SK-N-SH treated with all-trans-retinoic acid at 6 μM for 48 hours (cell line): ENCODE results near the gene IRAG1.

Experiments
- ATAC-seq: fragments of 200-7000 bp; cut with Tn5 transposase; 3 replicates; pipeline ENCODE4 v1.9.1; 2020; ENCODE audit warnings: mild to moderate bottlenecking, moderate library complexity
- BACH2 ChIP-seq: fragments of 250-450 bp; sonication (Bioruptor Pico); IDR thresholded peaks from 2 replicates; pipeline ENCODE4 v1.9.0; 2021; ENCODE audit warnings: mild to moderate bottlenecking, borderline replicate concordance
- CSDC2 ChIP-seq: fragments of 250-450 bp; sonication (Bioruptor Pico); IDR thresholded peaks from 2 replicates; pipeline ENCODE4 v1.5.0; 2020; ENCODE audit warnings: mild to moderate bottlenecking, moderate library complexity
- ESRRG ChIP-seq: fragments of 250-450 bp; sonication (Bioruptor Pico); IDR thresholded peaks from 2 replicates; pipeline ENCODE4 v1.6.1; 2021; ENCODE audit warnings: mild to moderate bottlenecking
- GLIS3 ChIP-seq: fragments of 250-450 bp; sonication (Bioruptor Pico); IDR thresholded peaks from 2 replicates; pipeline ENCODE4 v1.5.0; 2020; ENCODE audit warnings: mild to moderate bottlenecking, moderate library complexity
- ISL1 ChIP-seq: fragments of 250-450 bp; sonication (Bioruptor Pico); IDR thresholded peaks from 2 replicates; pipeline ENCODE4 v2.1.2; 2022; ENCODE audit warnings: mild to moderate bottlenecking, moderate library complexity
- OSR1 ChIP-seq: fragments of 250-450 bp; sonication (Bioruptor Pico); IDR thresholded peaks from 2 replicates; pipeline ENCODE4 v1.8.0; 2022; ENCODE audit warnings: moderate library complexity, mild to moderate bottlenecking, inconsistent platforms
- RARB ChIP-seq: fragments of 250-450 bp; sonication (Bioruptor Pico); IDR thresholded peaks from 2 replicates; pipeline ENCODE4 v1.8.0; 2021; ENCODE audit warnings: mild to moderate bottlenecking, moderate library complexity
- SNAI2 ChIP-seq: fragments of 250-450 bp; sonication (Bioruptor Pico); IDR thresholded peaks from 2 replicates; pipeline ENCODE4 v1.5.0; 2020; ENCODE audit warnings: mild to moderate bottlenecking, moderate library complexity
- TCF4 ChIP-seq: fragments of 250-450 bp; sonication (Bioruptor Pico); IDR thresholded peaks from 2 replicates; pipeline ENCODE4 v1.8.0; 2021; ENCODE audit warnings: mild to moderate bottlenecking, moderate library complexity, borderline replicate concordance
- TOX ChIP-seq: fragments of 250-450 bp; sonication (Bioruptor Pico); IDR thresholded peaks from 2 replicates; pipeline ENCODE4 v1.8.0; 2021; ENCODE audit warnings: mild to moderate bottlenecking, moderate library complexity, borderline replicate concordance
- ZC3H10 ChIP-seq: fragments of 250-450 bp; sonication (Bioruptor Pico); IDR thresholded peaks from 2 replicates; pipeline ENCODE4 v1.5.1; 2021; ENCODE audit warnings: mild to moderate bottlenecking, moderate library complexity
- ZFP3 ChIP-seq: fragments of 250-450 bp; sonication (Bioruptor Pico); IDR thresholded peaks from 2 replicates; pipeline ENCODE4 v1.5.0; 2020; ENCODE audit warnings: mild to moderate bottlenecking, moderate library complexity
- ZFP30 ChIP-seq: fragments of 450-650 bp; formaldehyde crosslinking; IDR thresholded peaks from 2 replicates; pipeline ENCODE4 v1.5.0; 2022; ENCODE audit warnings: mild to moderate bottlenecking, moderate library complexity
- ZNF565 ChIP-seq: fragments of 450-650 bp; formaldehyde crosslinking; conservative IDR thresholded peaks from 2 replicates; pipeline ENCODE4 v1.5.0; 2020; ENCODE audit warnings: low read depth, mild to moderate bottlenecking, moderate library complexity
- ZNF70 ChIP-seq: fragments of 450-650 bp; formaldehyde crosslinking; IDR thresholded peaks from 2 replicates; pipeline ENCODE4 v1.5.0; 2020; ENCODE audit warnings: mild to moderate bottlenecking, moderate library complexity
- ZNF8 ChIP-seq: fragments of 450-650 bp; formaldehyde crosslinking; IDR thresholded peaks from 2 replicates; pipeline ENCODE4 v1.5.0; 2020; ENCODE audit warnings: mild to moderate bottlenecking, moderate library complexity
- TF ChIP-seq, protein P1 (sequence below): fragments of 250-450 bp; sonication (Bioruptor Pico); IDR thresholded peaks from 2 replicates; pipeline ENCODE4 v1.8.0; 2021; ENCODE audit warnings: low read depth, mild to moderate bottlenecking, moderate library complexity, borderline replicate concordance
- TF ChIP-seq, protein P2 (sequence below): fragments of 250-450 bp; sonication (Bioruptor Pico); IDR thresholded peaks from 2 replicates; pipeline ENCODE4 v1.8.0; 2020; ENCODE audit warnings: mild to moderate bottlenecking, moderate library complexity, borderline replicate concordance
- TF ChIP-seq, protein P3 (sequence below): fragments of 250-450 bp; sonication (Bioruptor Pico); IDR thresholded peaks from 2 replicates; pipeline ENCODE4 v1.5.1; 2020; ENCODE audit warnings: low read depth, mild to moderate bottlenecking, moderate library complexity
- TF ChIP-seq, protein P4 (sequence below): fragments of 250-450 bp; sonication (Bioruptor Pico); IDR thresholded peaks from 2 replicates; pipeline ENCODE4 v1.5.0; 2020; ENCODE audit warnings: mild to moderate bottlenecking, moderate library complexity

The IRAG1 gene

DNA sequence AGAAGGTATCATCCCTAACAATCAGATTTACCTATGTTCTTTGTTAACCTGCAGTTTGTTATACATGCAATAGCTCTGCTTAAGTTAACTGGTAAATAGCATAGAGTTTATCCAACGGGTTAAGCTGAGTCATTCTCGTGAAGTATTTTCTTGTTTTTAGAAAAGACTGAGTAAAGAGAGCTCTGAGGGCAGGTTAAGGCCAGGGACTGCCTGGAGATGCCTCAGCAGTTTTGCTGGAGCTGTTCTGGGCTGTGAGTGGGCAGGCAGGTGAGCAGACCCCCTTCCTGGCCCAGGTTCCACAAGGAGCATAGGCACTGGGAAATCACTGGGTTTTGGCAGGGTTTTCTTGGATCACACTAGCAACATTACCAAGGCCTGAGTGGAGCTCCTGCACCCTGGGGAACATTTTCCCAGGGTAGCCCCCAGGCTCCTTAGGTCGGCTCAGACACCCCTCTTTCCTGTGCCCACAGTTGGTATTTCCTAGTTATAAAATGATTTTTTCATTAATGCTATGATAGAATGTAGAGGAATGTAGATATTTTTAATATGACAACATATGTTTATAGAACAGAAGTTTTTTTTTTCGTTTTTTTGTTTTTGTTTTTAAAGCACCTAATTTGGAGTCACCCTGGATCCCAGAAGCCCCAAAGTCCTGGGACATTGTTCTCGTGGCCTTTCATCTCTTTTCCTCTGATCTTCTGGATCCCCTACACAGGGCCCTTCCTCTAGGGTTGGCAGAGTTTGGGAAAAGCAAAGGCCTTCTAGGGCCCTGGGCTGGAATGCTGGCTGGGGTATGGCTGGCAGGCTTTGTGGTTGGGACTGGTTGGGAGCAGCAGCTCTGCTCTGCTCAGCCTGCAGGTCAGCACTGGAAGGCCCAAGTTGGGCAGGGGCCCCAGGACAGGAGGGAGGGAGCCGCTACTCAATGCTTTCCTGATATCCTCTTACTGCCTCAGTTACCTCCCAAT is 26.7 kb downstream of the IRAG1 start (continued):
- TF ChIP-seq, protein P1, sequence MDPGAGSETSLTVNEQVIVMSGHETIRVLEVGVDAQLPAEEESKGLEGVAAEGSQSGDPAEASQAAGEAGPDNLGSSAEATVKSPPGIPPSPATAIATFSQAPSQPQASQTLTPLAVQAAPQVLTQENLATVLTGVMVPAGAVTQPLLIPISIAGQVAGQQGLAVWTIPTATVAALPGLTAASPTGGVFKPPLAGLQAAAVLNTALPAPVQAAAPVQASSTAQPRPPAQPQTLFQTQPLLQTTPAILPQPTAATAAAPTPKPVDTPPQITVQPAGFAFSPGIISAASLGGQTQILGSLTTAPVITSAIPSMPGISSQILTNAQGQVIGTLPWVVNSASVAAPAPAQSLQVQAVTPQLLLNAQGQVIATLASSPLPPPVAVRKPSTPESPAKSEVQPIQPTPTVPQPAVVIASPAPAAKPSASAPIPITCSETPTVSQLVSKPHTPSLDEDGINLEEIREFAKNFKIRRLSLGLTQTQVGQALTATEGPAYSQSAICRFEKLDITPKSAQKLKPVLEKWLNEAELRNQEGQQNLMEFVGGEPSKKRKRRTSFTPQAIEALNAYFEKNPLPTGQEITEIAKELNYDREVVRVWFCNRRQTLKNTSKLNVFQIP (CRISPR knock-in tag), result no peak
- TF ChIP-seq SNAI2 (no peak), ZNF8 (CRISPR knock-in tag) (no peak), CSDC2 (CRISPR knock-in tag) (no peak)

DNA sequence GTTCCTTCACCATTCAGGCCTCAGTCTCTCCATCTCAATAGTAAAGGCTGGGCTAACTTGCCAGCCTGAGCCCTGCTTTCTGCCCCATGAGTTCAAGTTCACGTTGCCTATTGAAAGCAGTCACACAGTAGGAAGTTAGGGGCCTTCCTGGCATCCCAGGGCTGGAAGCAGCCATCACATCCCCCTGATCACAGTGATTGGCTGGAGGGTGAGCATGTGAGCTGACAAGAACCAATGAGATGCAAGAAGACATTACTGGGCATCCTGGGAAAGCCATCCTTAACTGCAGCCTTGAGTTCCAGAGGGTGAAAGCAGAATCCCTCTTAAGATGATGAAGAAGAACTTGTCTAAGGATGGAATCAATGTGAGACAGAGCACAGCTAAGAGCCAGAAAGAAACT is 29.1 kb downstream of the IRAG1 start:
- ATAC-seq, result no peak
- TF ChIP-seq ZNF70 (CRISPR knock-in tag) (no peak), ZNF565 (no peak), ZFP3 (CRISPR knock-in tag) (no peak), TCF4 (CRISPR knock-in tag) (no peak), TOX (CRISPR knock-in tag) (no peak), OSR1 (CRISPR knock-in tag) (no peak), RARB (CRISPR knock-in tag) (no peak), SNAI2 (no peak), ZFP30 (CRISPR knock-in tag) (no peak), ISL1 (CRISPR knock-in tag) (no peak), ZNF8 (CRISPR knock-in tag) (no peak), BACH2 (CRISPR knock-in tag) (no peak), GLIS3 (no peak), ESRRG (CRISPR knock-in tag) (no peak), ZC3H10 (CRISPR knock-in tag) (no peak), CSDC2 (CRISPR knock-in tag) (no peak)
- TF ChIP-seq, protein P1 (CRISPR knock-in tag), result no peak
- TF ChIP-seq, protein P2, sequence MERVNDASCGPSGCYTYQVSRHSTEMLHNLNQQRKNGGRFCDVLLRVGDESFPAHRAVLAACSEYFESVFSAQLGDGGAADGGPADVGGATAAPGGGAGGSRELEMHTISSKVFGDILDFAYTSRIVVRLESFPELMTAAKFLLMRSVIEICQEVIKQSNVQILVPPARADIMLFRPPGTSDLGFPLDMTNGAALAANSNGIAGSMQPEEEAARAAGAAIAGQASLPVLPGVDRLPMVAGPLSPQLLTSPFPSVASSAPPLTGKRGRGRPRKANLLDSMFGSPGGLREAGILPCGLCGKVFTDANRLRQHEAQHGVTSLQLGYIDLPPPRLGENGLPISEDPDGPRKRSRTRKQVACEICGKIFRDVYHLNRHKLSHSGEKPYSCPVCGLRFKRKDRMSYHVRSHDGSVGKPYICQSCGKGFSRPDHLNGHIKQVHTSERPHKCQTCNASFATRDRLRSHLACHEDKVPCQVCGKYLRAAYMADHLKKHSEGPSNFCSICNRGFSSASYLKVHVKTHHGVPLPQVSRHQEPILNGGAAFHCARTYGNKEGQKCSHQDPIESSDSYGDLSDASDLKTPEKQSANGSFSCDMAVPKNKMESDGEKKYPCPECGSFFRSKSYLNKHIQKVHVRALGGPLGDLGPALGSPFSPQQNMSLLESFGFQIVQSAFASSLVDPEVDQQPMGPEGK (CRISPR knock-in tag), result no peak
- TF ChIP-seq, protein P3, sequence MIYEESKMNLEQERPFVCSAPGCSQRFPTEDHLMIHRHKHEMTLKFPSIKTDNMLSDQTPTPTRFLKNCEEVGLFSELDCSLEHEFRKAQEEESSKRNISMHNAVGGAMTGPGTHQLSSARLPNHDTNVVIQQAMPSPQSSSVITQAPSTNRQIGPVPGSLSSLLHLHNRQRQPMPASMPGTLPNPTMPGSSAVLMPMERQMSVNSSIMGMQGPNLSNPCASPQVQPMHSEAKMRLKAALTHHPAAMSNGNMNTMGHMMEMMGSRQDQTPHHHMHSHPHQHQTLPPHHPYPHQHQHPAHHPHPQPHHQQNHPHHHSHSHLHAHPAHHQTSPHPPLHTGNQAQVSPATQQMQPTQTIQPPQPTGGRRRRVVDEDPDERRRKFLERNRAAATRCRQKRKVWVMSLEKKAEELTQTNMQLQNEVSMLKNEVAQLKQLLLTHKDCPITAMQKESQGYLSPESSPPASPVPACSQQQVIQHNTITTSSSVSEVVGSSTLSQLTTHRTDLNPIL (CRISPR knock-in tag), result no peak

DNA sequence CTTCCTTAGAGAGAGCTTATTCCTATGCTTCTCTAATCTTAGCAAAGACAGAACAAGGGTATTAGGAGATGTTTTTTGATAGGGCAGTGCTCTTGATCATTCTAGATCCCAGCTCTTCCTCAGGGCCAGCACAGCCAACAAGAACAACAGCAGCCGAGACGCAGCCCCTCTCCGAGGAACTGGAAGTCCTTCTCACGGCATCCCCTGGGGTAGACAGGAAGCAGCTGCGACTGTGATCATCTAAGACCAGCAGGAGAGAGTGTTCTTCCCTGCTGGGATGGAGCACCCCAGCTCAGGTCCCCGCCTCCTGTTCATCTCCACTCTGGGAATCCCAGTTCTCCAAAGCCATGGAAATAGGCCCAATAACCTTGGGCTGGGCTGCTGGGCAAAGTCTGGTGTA is 29.6 kb downstream of the IRAG1 start:
- no peak for ATAC-seq
- TF ChIP-seq TCF4 (CRISPR knock-in tag), result no peak
- TF ChIP-seq, all 23 proteins: peak for 0

DNA sequence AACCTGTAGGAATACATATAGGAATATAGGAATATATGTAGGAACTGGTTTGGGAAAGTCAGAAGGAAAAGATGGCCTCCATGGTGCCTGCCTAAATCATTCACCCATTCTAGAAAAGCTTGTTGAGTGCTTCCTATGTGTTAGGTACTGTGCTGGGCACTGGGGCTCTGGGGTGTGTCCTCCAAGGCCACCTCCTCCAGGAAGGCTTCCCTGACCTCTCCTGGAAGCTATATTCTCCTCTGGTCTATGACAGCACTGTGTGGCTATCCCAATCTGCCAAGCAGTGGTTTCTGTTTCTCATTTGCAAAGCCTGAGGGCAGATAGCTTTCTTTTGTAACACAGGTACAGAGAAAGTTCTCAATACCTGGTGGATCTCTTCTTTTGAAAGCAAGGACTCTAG is 30.2 kb downstream of the IRAG1 start:
- ATAC-seq, result no peak
- TF ChIP-seq ZNF8 (CRISPR knock-in tag) (no peak), TOX (CRISPR knock-in tag) (no peak), OSR1 (CRISPR knock-in tag) (no peak), GLIS3 (no peak), TCF4 (CRISPR knock-in tag) (no peak), RARB (CRISPR knock-in tag) (no peak), ZFP30 (CRISPR knock-in tag) (no peak), ZNF70 (CRISPR knock-in tag) (no peak), SNAI2 (no peak), ISL1 (CRISPR knock-in tag) (no peak), CSDC2 (CRISPR knock-in tag) (no peak)
- TF ChIP-seq, protein P1 (CRISPR knock-in tag), result no peak
- TF ChIP-seq, protein P4, sequence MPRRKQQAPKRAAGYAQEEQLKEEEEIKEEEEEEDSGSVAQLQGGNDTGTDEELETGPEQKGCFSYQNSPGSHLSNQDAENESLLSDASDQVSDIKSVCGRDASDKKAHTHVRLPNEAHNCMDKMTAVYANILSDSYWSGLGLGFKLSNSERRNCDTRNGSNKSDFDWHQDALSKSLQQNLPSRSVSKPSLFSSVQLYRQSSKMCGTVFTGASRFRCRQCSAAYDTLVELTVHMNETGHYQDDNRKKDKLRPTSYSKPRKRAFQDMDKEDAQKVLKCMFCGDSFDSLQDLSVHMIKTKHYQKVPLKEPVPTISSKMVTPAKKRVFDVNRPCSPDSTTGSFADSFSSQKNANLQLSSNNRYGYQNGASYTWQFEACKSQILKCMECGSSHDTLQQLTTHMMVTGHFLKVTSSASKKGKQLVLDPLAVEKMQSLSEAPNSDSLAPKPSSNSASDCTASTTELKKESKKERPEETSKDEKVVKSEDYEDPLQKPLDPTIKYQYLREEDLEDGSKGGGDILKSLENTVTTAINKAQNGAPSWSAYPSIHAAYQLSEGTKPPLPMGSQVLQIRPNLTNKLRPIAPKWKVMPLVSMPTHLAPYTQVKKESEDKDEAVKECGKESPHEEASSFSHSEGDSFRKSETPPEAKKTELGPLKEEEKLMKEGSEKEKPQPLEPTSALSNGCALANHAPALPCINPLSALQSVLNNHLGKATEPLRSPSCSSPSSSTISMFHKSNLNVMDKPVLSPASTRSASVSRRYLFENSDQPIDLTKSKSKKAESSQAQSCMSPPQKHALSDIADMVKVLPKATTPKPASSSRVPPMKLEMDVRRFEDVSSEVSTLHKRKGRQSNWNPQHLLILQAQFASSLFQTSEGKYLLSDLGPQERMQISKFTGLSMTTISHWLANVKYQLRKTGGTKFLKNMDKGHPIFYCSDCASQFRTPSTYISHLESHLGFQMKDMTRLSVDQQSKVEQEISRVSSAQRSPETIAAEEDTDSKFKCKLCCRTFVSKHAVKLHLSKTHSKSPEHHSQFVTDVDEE (CRISPR knock-in tag), result no peak
- TF ChIP-seq, protein P2 (CRISPR knock-in tag), result no peak
